Middle frontal gyrus (tissue), 1 donor: ENCODE measurements around the gene SSR2.
"Not testable (repeated sequence)": the region's sequence is repeated elsewhere in the genome, so short reads cannot be mapped to it uniquely, and the experiment has no call there.

Source experiments
- DNase-seq: peaks from one replicate; pipeline ENCODE4 v3.0.0-alpha.2; 2015; ENCODE audit warnings: low spot score; ENCODE audit errors: extremely low spot score

SSR2 gene

DNA sequence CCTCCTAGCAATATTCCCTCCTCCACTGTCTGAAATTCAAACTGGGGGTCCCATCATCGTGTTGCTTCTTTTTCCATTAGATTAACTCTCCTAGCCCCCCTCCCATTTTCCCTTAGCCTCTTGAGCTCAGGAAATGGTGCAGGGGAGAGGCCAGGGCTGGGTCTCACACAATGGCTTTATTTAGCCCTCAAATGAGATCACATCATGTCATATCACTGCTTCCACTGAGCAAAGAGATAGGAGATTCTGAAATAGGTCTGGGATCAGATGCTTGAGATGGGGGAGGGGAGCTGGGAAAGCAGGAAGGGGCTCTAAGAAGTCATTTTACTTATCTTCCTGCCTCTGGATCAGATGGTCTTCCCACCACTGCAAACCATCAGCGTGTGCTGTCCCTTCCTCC lies 24.6 kb downstream of the SSR2 start:
- DNase-seq = no peak

GRCh38 chr1:155993595-155993994 lies 27.2 kb downstream of the SSR2 start:
- DNase-seq = no peak

DNA sequence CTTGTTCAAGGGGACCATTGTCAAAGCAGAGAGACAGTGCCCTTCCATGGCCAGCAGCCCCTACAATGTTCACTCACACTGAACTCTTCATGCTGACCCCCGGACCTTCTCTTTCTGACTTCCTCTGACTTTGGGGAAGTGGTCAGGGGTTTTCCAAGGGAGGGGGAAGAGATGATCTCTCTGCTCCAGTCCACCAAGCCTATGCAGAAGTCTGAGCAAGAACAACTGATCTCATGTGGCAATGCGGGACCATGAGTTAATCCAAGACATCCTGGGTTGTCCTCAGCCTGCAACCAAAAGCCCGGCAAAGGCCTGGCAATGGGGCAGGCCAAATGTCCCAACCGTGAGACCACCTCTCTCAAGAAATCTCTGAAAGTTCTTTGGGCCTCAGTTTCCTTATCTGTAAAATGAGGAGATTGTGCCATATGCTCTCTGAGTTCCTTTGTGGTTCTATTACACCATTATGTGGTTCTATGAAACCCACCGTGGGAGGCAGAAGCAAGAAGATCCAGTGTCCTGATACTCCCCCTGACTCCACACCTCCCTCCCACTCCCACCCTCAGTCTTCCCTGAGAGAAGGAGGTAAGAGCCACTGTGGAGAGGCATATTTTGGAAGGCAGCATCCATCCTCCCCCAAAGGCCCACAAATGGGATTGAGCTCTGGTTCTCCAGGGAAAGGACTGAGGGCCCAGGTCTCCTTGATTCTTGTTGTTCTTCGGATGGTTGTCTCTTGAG lies 30.6 kb downstream of the SSR2 start:
- DNase-seq = no peak

DNA sequence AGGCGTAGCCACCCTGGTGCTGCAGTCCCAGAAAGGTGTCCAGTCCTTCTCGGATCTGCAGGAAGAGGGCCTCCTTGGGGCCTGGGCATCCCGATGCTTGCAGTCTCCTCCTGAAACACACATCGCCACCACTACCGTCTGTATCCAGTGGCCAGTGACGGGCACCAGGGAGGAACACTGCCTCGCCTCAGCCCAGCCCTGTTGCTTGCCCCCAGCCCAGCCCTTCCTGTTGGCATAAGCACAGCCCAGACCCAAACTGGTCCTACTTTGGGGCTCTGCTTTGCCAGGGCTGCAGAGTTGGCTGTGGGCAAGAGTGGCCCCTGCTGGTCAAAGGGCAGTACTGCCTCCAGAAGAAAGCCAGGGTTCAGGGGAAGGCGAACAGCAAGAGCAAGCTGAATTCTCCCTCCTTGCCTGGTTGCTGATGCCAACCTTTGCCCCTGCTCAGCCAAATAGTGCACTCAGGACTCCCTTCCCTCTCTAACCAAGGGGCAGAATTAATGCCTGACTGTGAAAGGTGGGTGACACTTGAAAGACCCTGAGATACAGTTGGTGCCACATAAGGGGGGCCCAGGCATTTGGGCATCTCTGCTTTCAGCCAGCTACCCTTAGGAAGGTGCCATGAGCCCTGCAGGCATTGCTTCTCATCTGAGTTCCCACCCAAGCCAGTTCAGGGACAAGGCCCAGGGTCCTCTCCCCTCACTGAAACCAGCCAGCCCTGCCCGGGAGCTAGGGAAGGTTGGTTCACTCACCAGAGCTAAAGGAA lies 31.3 kb downstream of the SSR2 start:
- DNase-seq = peak; percentile 73

- DNase-seq = not testable (repeated sequence)
Measured at GRCh38 chr1:155984903-155985645, 35.7 kb downstream of the SSR2 start.

GRCh38 chr1:155984341-155984740 lies 36.4 kb downstream of the SSR2 start:
- no peak for DNase-seq

- DNase-seq = no peak
Measured at GRCh38 chr1:155983191-155984024, 37.3 kb downstream of the SSR2 start.

- DNase-seq = no peak
Measured at GRCh38 chr1:155982106-155982505, 38.6 kb downstream of the SSR2 start.

DNA sequence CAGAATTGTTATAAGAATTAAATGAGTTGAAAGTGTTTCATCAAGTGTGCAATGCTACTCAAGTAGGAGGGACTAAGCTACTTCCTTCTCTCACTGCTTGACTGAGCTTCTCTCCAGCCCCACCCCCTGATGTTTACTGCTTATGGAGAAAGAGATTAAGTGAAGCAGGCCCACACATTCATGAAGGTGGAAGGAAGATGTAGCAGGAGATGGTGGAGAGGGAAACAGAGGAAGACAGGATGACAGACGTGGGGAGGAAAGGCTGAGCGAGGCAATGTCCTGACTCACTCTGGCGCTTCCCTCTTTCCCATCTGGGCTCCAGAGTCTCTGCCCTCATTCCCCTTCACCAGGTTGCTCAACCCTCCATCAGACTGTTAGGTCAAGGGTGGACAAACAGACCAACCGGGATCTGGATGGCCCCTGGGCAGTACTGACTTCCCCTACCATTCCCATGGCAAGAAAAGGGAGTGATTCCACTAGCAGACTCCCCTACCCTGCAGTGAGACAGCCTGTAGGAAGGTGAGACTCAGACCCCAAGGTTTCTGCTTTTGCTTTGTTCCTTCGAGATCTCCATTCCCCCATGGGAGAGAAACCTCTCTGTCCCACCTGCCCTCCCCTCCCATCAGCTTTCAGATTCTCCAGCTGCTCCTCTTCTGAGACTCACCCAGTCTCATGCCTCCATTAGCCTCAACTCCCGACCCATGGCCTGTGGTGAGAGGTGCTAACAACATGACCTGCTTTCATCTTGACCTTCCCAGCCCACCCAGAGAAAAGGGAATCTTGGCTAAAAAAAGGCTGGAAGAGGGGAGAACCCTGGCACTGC lies 39.3 kb downstream of the SSR2 start:
- no peak for DNase-seq

DNA sequence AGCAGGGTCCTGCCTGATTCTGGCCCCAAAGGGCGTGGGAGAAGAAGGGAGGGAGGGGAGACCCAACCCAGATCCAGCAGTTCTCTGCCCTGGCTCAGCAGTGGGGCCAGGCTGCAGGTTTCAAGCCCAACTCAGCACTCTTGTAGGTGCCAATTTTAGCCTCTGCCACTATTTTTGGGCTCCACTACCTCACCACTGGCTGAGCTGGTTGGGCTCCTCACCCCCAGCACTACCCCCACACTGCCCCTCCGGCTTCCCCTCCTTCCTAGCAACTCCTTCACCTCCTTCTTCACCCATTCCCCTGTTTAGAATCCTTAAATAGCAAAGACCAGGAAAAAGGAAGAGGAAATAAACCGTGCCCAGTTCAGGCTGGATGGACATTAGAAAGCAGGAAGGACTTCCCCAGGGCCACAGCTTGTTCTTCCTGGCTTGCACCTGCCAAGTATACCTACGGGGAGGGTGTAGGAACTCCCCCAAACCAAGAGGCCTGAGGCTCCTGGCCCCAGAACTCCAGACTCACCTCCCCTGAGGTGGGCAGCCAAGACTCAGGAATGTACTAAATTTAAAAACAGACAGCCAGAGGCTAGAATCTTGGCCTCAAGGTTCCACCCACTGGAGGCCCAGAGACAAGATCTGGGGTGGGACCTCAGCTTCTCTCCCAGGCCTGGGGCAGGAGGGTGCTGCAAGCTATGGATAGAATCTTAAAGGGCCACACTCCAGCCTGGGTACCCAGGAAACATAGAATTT lies 41.0 kb downstream of the SSR2 start:
- DNase-seq = no peak

DNA sequence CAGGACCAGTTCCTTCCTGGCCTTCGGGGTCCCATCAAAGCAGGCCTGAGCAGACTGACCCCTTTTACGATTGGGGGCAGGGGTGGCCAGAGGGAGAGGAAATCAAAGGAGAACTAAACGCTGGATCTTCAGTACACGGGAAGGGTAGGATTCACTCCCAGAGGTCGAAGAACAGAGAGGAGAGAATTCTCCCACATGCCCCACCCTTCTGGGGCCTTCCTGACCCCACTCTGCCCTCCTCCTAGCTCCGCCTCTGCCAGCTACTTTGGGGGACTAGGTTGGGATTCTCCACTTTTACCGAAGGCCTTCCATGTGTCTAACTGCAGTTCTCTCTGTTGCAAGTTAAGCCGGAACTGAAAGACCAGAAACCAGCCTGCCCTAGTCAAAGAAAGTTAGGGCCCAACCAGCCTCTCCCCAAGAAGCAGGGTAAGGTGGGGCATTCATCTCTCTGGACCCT lies 41.8 kb downstream of the SSR2 start:
- no peak for DNase-seq

- DNase-seq = no peak
Measured at GRCh38 chr1:155978325-155978972, 42.3 kb downstream of the SSR2 start, which contains the start of gene ARHGEF2. ARHGEF2 (minus strand) TSS chr1:155978547; CDS start chr1:155978427, 120 bp downstream.

- no peak for DNase-seq
Measured at GRCh38 chr1:155977690-155978324, 42.9 kb downstream of the SSR2 start.

GRCh38 chr1:155976913-155977689 lies 43.6 kb downstream of the SSR2 start:
- DNase-seq = no peak

GRCh38 chr1:155976062-155976912 lies 44.5 kb downstream of the SSR2 start:
- DNase-seq = no peak

DNA sequence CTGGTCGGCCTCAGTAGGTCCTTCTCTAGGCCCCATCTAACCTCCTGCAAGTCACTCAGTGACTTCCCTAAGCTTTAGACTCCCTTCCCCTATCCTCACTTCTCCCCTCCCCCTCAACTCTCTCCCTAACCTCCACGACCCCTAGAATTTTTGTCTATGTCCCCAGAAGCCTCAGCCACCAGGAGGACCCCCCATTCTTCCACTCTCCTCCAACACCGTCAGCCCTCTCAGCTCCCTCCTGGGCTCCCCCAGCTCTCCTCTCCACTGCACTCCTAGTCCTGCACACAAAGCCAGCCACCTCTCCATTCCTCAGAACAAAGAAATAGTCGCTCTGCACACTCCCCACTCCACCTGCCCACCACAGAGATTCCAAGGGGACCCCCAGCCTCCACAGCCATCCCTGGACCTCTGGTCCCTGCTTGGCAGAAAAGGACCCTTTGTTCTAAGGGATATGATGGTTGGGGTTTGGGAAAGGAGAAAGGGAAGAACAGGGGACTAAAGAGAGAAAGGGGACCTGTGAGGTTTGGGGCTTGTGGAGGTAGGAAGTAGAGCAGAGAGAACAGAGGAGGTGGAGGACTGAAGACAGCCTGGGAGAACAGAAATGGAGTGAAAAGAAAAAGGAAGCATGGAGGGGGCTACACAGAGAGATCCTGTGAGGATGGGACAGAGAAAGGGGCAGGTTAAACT lies 45.2 kb downstream of the SSR2 start:
- DNase-seq = no peak
